ENCODE data around the gene PCGF3. TPM values are rescaled to one million over a fixed set of nuclear protein-coding genes. Genes with fewer than 3 reads are reported as not detected.

PCGF3 gene
- polyA plus RNA-seq, 1 experiment, result 37.2 TPM

DNA sequence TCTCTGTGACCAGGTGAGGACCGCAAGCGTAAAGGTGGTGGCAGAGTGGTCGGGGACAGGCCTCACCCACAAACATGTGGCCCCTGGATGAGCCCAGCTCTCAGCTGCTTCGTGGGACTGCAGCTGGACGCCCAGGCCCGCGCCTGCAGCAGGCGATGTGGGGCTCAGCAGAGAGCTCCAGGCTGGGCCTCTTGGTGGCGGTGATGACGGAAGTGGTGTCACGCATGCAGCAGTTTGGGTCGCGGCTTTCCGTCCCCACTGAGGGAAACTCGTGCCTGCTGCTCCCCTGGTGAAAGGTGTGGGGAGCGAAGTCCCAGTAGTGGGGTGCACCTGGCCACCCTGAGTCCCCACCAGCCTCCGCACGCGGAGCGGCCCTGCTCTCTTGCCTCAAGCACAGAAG, 26.9 kb downstream of the PCGF3 start:
- Histone ChIP-seq H3K4me3 (ENCODE audit: low read depth, low read length) (no peak overlapping the region), H3K27ac (ENCODE audit: low read depth, low read length) (no peak overlapping the region), H3K27me3 (ENCODE audit: control insufficient read depth, insufficient read depth, low read length) (no peaks in the 10 kb centered on the region), H3K9me3 (ENCODE audit: control insufficient read depth, insufficient read depth, low read length) (peaks cover 13% of the 10 kb centered on the region)
- DNase-seq (ENCODE audit: low read depth, low spot score), result no peak
- TF ChIP-seq, protein P1, sequence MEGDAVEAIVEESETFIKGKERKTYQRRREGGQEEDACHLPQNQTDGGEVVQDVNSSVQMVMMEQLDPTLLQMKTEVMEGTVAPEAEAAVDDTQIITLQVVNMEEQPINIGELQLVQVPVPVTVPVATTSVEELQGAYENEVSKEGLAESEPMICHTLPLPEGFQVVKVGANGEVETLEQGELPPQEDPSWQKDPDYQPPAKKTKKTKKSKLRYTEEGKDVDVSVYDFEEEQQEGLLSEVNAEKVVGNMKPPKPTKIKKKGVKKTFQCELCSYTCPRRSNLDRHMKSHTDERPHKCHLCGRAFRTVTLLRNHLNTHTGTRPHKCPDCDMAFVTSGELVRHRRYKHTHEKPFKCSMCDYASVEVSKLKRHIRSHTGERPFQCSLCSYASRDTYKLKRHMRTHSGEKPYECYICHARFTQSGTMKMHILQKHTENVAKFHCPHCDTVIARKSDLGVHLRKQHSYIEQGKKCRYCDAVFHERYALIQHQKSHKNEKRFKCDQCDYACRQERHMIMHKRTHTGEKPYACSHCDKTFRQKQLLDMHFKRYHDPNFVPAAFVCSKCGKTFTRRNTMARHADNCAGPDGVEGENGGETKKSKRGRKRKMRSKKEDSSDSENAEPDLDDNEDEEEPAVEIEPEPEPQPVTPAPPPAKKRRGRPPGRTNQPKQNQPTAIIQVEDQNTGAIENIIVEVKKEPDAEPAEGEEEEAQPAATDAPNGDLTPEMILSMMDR (IDR thresholded peaks at IDR 0.05; ENCODE audit: low read depth, low read length), result no peak
- CTCF ChIA-PET, result interaction anchor here (1.9 kb wide), 1 partner anchor 10 kb away, joined by 9 read pairs; no protein-coding TSS in a partner anchor
- POLR2A ChIA-PET, result no interaction called here

DNA sequence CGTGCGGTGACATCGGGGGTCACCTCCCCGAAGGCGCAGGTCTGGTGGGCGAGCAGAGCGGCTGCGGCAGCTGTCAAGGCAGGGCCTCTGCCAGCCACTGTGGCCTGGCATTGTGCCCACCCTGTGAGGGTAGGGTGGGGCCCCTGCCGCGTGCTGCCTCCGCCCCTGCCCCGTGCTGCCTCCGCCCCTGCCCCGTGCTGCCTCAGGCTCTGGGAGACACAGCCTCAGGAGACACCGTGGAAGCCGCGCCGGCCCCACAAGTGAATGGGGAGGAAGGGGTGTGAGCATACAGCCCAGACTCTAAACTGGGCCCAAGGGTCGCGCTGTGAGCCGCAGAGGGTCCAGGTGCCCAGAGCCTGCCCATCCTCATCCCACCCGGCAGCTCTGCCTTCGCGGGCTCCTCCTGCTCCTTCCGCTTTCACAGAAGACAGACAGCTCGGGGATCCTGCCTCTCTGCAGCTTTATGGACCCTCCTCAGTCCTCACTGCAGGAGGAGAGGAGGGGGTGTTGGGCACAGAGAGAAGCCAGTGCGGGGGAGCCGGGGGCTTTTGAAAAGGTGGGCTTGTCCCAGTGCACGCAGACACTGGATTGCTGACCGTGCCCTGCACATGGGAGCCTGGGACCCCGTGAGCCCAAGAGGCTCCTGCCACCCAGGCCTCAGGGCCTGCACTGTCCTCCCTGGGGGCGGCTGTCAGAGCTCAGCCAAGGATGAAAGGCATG, 27.4 kb downstream of the PCGF3 start:
- TF ChIP-seq, protein P1 (IDR thresholded peaks at IDR 0.05; ENCODE audit: low read depth, low read length), result no peak
- no peak overlapping the region for H3K4me3 ChIP-seq (ENCODE audit: low read depth, low read length)
- H3K27me3 ChIP-seq (ENCODE audit: control insufficient read depth, insufficient read depth, low read length), result no peaks in the 10 kb centered on the region
- POLR2A ChIA-PET, result no interaction called here
- DNase-seq (ENCODE audit: low read depth, low spot score), result no peak
- CTCF ChIA-PET, result interaction anchor here (1.9 kb wide), 1 partner anchor 9 kb away, joined by 9 read pairs; no protein-coding TSS in a partner anchor
- peaks cover 13% of the 10 kb centered on the region for H3K9me3 ChIP-seq (ENCODE audit: control insufficient read depth, insufficient read depth, low read length)
- H3K27ac ChIP-seq (ENCODE audit: low read depth, low read length), result no peak overlapping the region

DNA sequence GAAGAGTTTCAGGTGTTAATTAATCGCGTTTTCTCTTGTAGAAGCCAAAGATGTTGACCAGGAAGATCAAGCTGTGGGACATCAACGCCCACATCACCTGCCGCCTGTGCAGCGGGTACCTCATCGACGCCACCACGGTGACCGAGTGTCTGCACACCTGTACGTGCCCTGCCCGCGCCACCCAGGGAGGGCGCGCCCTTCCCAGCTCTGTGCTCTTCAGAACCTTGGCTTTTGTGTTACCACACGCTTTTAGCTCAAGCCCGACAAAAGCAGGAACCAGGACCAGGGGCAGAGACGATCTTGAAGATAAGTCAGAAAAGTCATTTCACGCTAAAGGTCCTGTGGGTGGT, 28.0 kb downstream of the PCGF3 start:
- peaks cover 13% of the 10 kb centered on the region for H3K9me3 ChIP-seq (ENCODE audit: control insufficient read depth, insufficient read depth, low read length)
- ChIA-PET CTCF (interaction anchor here (1.9 kb wide), 1 partner anchor 9 kb away, joined by 9 read pairs; no protein-coding TSS in a partner anchor), POLR2A (no interaction called here)
- no peak for DNase-seq (ENCODE audit: low read depth, low spot score)
- H3K4me3 ChIP-seq (ENCODE audit: low read depth, low read length), result no peak overlapping the region
- H3K27me3 ChIP-seq (ENCODE audit: control insufficient read depth, insufficient read depth, low read length), result no peaks in the 10 kb centered on the region
- TF ChIP-seq, protein P1 (IDR thresholded peaks at IDR 0.05; ENCODE audit: low read depth, low read length), result no peak
- H3K27ac ChIP-seq (ENCODE audit: low read depth, low read length), result no peak overlapping the region

DNA sequence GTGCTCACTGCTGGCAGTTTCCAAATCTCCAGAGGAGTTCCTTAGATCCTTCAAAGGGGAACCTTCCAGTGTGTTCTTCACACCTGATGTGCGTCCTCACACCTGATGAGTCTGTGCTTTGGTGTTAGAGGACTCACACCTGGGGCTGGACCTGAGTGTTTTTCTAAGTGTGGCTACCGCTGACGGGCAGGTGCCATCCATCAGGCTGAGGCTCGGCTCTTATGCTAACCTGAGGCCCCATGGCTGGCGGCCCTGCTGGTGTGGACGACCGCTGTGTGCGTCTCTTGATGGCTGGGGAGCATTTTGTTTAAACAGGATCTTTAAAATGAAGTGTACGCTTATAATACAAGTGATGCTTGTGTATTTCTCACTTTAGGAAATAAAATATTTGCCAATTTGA, 28.4 kb downstream of the PCGF3 start:
- Histone ChIP-seq H3K9me3 (ENCODE audit: control insufficient read depth, insufficient read depth, low read length) (peaks cover 13% of the 10 kb centered on the region), H3K27me3 (ENCODE audit: control insufficient read depth, insufficient read depth, low read length) (no peaks in the 10 kb centered on the region), H3K27ac (ENCODE audit: low read depth, low read length) (no peak overlapping the region), H3K4me3 (ENCODE audit: low read depth, low read length) (no peak overlapping the region)
- CTCF ChIA-PET, result no interaction called here
- POLR2A ChIA-PET, result no interaction called here
- no peak for DNase-seq (ENCODE audit: low read depth, low spot score)
- TF ChIP-seq, protein P1 (IDR thresholded peaks at IDR 0.05; ENCODE audit: low read depth, low read length), result no peak

DNA sequence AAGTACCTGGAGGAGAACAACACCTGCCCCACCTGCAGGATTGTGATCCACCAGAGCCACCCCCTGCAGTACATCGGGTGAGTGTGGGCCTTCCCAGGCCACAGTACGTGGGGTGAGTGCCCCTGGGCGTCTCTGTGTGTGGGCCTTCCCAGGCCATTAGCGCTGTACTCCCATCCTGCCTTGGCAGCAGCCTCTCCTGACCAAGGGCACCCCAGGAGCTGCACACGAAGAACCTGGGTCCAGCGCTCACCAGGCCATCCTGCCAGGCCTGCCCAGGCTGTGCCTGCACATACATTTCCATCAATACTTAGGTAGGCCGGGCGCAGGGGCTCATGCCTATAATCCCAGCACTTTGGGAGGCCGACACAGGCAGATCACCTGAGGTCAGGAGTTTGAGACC, 29.3 kb downstream of the PCGF3 start:
- CTCF ChIA-PET, result no interaction called here
- POLR2A ChIA-PET, result no interaction called here
- TF ChIP-seq, protein P1 (IDR thresholded peaks at IDR 0.05; ENCODE audit: low read depth, low read length), result no peak
- H3K27ac ChIP-seq (ENCODE audit: low read depth, low read length), result no peak overlapping the region
- H3K27me3 ChIP-seq (ENCODE audit: control insufficient read depth, insufficient read depth, low read length), result no peaks in the 10 kb centered on the region
- DNase-seq (ENCODE audit: low read depth, low spot score), result no peak
- no peak overlapping the region for H3K4me3 ChIP-seq (ENCODE audit: low read depth, low read length)
- peaks cover 13% of the 10 kb centered on the region for H3K9me3 ChIP-seq (ENCODE audit: control insufficient read depth, insufficient read depth, low read length)

Data from AG04450 (cell line).